ENCODE measurements around the gene PMCH. TPM values are rescaled to one million over a fixed set of nuclear protein-coding genes. Genes with fewer than 3 reads are reported as not detected.

PMCH gene
- total and polyA plus RNA-seq, 12 donors: not detected

- no peaks in the 10 kb centered on the region for H3K27me3 ChIP-seq
- no peak for TF ChIP-seq CTCF (IDR thresholded peaks at IDR 0.05)
- 63 to 67% methylated on average over 4 of the region's 4 CpGs for WGBS, 2 donors
- H3K4me1 ChIP-seq: no peaks in the 10 kb centered on the region
- intact Hi-C loops (cut with DNase I): no loop called here
- no peak overlapping the region for H3K27ac ChIP-seq
- DNase-seq (no peak), ATAC-seq (no peak)
- no peak overlapping the region for H3K4me3 ChIP-seq
- H3K9me3 ChIP-seq: no peaks in the 10 kb centered on the region
- no peaks in the 10 kb centered on the region for H3K36me3 ChIP-seq
Measured at GRCh38 chr12:102202556-102202955, 4.9 kb upstream of the PMCH start.

- no peak for TF ChIP-seq CTCF (IDR thresholded peaks at IDR 0.05)
- no peaks in the 10 kb centered on the region for H3K9me3 ChIP-seq
- H3K4me3 ChIP-seq: no peak overlapping the region
- ATAC-seq (no peak), DNase-seq (no peak)
- intact Hi-C loops (cut with DNase I): no loop called here
- H3K27ac ChIP-seq: no peak overlapping the region
- H3K36me3 ChIP-seq: no peaks in the 10 kb centered on the region
- H3K4me1 ChIP-seq: no peaks in the 10 kb centered on the region
- H3K27me3 ChIP-seq: no peaks in the 10 kb centered on the region
- 88 to 92% methylated on average over 3 of the region's 3 CpGs for WGBS, 2 donors
Measured at GRCh38 chr12:102201436-102202061, 3.9 kb upstream of the PMCH start.

- intact Hi-C loops (cut with DNase I): no loop called here
- 91% methylated on average over 4 of the region's 4 CpGs for WGBS, 2 donors
- no peak for ATAC-seq
- no peak for DNase-seq
- no peak overlapping the region for H3K4me3 ChIP-seq
- H3K27ac ChIP-seq: no peak overlapping the region
- no peak for TF ChIP-seq CTCF (IDR thresholded peaks at IDR 0.05)
- H3K4me1 ChIP-seq: no peaks in the 10 kb centered on the region
- H3K36me3 ChIP-seq: no peaks in the 10 kb centered on the region
- no peaks in the 10 kb centered on the region for H3K27me3 ChIP-seq
- no peaks in the 10 kb centered on the region for H3K9me3 ChIP-seq
Measured at GRCh38 chr12:102195826-102196225, 1.8 kb downstream of the PMCH start.

- WGBS, 2 donors: 84 to 87% methylated on average over 2 of the region's 2 CpGs
- no peak overlapping the region for H3K27ac ChIP-seq
- no peak for DNase-seq
Measured at GRCh38 chr12:102182635-102183034, 15.0 kb downstream of the PMCH start.

More at GRCh38 chr12:102182635-102183034, 15.0 kb downstream of the PMCH start:
- Histone ChIP-seq H3K4me3 (no peak overlapping the region), H3K9me3 (no peaks in the 10 kb centered on the region), H3K36me3 (no peaks in the 10 kb centered on the region), H3K27me3 (no peaks in the 10 kb centered on the region), H3K4me1 (no peaks in the 10 kb centered on the region)
- no peak for ATAC-seq
- intact Hi-C loops (cut with DNase I): no loop called here
- no peak for TF ChIP-seq CTCF (IDR thresholded peaks at IDR 0.05)
